K562 (cell line): ENCODE data around the gene CD82. TPM values are rescaled to one million over a fixed set of nuclear protein-coding genes. Genes with fewer than 3 reads are reported as not detected.

ENCODE experiments used
- BDP1 ChIP-seq: IDR thresholded peaks from 3 replicates; pipeline ENCODE4 v1.6.1; 2011; ENCODE audit not compliant: insufficient read length, insufficient read depth
- CBFA2T3 ChIP-seq: fragments of 450-650 bp; IDR thresholded peaks from 2 replicates; pipeline ENCODE4 v1.6.1; 2017
- CCNT2 ChIP-seq: IDR thresholded peaks from 2 replicates; pipeline ENCODE4 v1.6.1; 2011; ENCODE audit warnings: borderline replicate concordance, low read depth, mild to moderate bottlenecking, moderate library complexity, mixed read lengths, low read length; ENCODE audit not compliant: insufficient read length; ENCODE audit errors: extremely low read depth
- CGGBP1 ChIP-seq: fragments of 250-450 bp; sonication (Bioruptor Pico); IDR thresholded peaks from 2 replicates; pipeline ENCODE4 v1.9.0; 2021; ENCODE audit warnings: mild to moderate bottlenecking
- CREM ChIP-seq: IDR thresholded peaks from 2 replicates; pipeline ENCODE4 v1.6.1; 2014; ENCODE audit warnings: antibody characterized with exemption, low read depth
- DACH1 ChIP-seq: fragments of 450-650 bp; IDR thresholded peaks from 2 replicates; pipeline ENCODE4 v1.6.1; 2018; ENCODE audit not compliant: partially characterized antibody
- EP400 ChIP-seq: fragments of 450-650 bp; IDR thresholded peaks from 2 replicates; pipeline ENCODE4 v1.6.1; 2017; ENCODE audit warnings: antibody characterized with exemption, mild to moderate bottlenecking, moderate library complexity
- FOXJ3 ChIP-seq: sonication (generic); formaldehyde crosslinking; IDR thresholded peaks from 2 replicates; pipeline ENCODE4 v1.4.0; 2020; ENCODE audit warnings: mild to moderate bottlenecking, missing genetic modification reagents
- HEY1 ChIP-seq: fragments of 250-450 bp; sonication (Bioruptor Pico); IDR thresholded peaks from 2 replicates; pipeline ENCODE4 v1.5.0; 2020; ENCODE audit warnings: mild to moderate bottlenecking, moderate library complexity, borderline replicate concordance
- HNRNPUL1 ChIP-seq: fragments of 200-400 bp; formaldehyde crosslinking; IDR thresholded peaks from 2 replicates; pipeline ENCODE4 v1.6.1; 2017; ENCODE audit warnings: low read length
- KLF10 ChIP-seq: fragments of 250-450 bp; sonication (Bioruptor Pico); IDR thresholded peaks from 2 replicates; pipeline ENCODE4 v1.6.1; 2021; ENCODE audit warnings: matching md5 sums
- LARP7 ChIP-seq: fragments of 450-650 bp; IDR thresholded peaks from 2 replicates; pipeline ENCODE4 v1.6.1; 2016
- MEF2A ChIP-seq: IDR thresholded peaks from 2 replicates; pipeline ENCODE4 v1.6.1; 2011; ENCODE audit warnings: low read depth, mild to moderate bottlenecking, low read length, moderate library complexity; ENCODE audit not compliant: control insufficient read depth
- MYBL2 ChIP-seq, 2 experiments: fragments of 450-650 bp in 1 of 2; sonication (generic) in 1 of 2; formaldehyde crosslinking in 1 of 2; IDR thresholded peaks; 2 replicates each; pipeline versions ENCODE4 v1.6.1 to v1.8.1; 2017 to 2022; ENCODE audit warnings: borderline replicate concordance in 1 of 2, inconsistent platforms in 1 of 2, low read depth in 1 of 2, mild to moderate bottlenecking in 1 of 2, missing genetic modification reagents in 1 of 2, moderate library complexity in 1 of 2
- NR2F6 ChIP-seq: fragments of 450-650 bp; formaldehyde crosslinking; IDR thresholded peaks from 2 replicates; pipeline ENCODE4 v1.4.0; 2020; ENCODE audit warnings: mild to moderate bottlenecking
- NR4A1 ChIP-seq, 2 experiments: fragments of 250-450 bp in 1 of 2; fragments of 450-650 bp in 1 of 2; sonication (Bioruptor Pico) in 1 of 2; IDR thresholded peaks; 2 replicates each; pipeline versions ENCODE4 v1.4.0 to v1.6.1; 2016 to 2020; ENCODE audit warnings: mild to moderate bottlenecking in 2 of 2, missing compliant biosample characterization in 1 of 2, missing genetic modification characterization in 1 of 2, moderate library complexity in 1 of 2
- PHB2 ChIP-seq: fragments of 450-650 bp; IDR thresholded peaks from 2 replicates; pipeline ENCODE4 v1.6.1; 2017; ENCODE audit warnings: low read depth
- POLR2A ChIP-seq: fragments of 450-650 bp; conservative IDR thresholded peaks from 2 replicates; pipeline ENCODE4 v1.6.1; 2016
- POLR2H ChIP-seq: IDR thresholded peaks from 2 replicates; pipeline ENCODE4 v1.6.1; 2016; ENCODE audit warnings: missing genetic modification characterization, low read depth, mild to moderate bottlenecking, control low read depth, missing compliant biosample characterization, moderate library complexity
- PYGO2 ChIP-seq: fragments of 450-650 bp; IDR thresholded peaks from 2 replicates; pipeline ENCODE4 v1.6.1; 2016; ENCODE audit warnings: mild to moderate bottlenecking, missing genetic modification characterization, moderate library complexity, missing compliant biosample characterization
- RFX7 ChIP-seq: fragments of 250-450 bp; sonication (Bioruptor Pico); IDR thresholded peaks from 2 replicates; pipeline ENCODE4 v1.5.1; 2021; ENCODE audit warnings: mild to moderate bottlenecking
- TARDBP ChIP-seq: fragments of 450-650 bp; IDR thresholded peaks from 2 replicates; pipeline ENCODE4 v1.6.1; 2016
- XRCC4 ChIP-seq: IDR thresholded peaks from one replicate; pipeline ENCODE4 v1.6.1; 2011; ENCODE audit not compliant: insufficient read depth, insufficient read length; ENCODE audit errors: extremely low read depth
- ZFPM2 ChIP-seq: fragments of 250-450 bp; sonication (Bioruptor Pico); IDR thresholded peaks from 2 replicates; pipeline ENCODE4 v1.5.1; 2022; ENCODE audit warnings: mild to moderate bottlenecking
- ZNF174 ChIP-seq: fragments of 250-450 bp; sonication (Bioruptor Pico); IDR thresholded peaks from 2 replicates; pipeline ENCODE4 v1.4.0; 2020; ENCODE audit warnings: mild to moderate bottlenecking
- ZNF217 ChIP-seq: sonication (generic); formaldehyde crosslinking; IDR thresholded peaks from 2 replicates; pipeline ENCODE4 v1.8.0; 2022; ENCODE audit warnings: mild to moderate bottlenecking, missing genetic modification reagents
- ZNF311 ChIP-seq: fragments of 250-450 bp; sonication (Bioruptor Pico); IDR thresholded peaks from 2 replicates; pipeline ENCODE4 v1.4.0; 2020; ENCODE audit warnings: mild to moderate bottlenecking, moderate library complexity
- ZNF436 ChIP-seq: fragments of 250-450, 450-650 bp; sonication (Bioruptor Pico); formaldehyde crosslinking; IDR thresholded peaks from 2 replicates; pipeline ENCODE4 v1.7.0; 2020; ENCODE audit warnings: mild to moderate bottlenecking
- ZNF512 ChIP-seq: IDR thresholded peaks from 2 replicates; pipeline ENCODE4 v1.6.1; 2016; ENCODE audit warnings: missing genetic modification characterization, missing compliant biosample characterization
- ZNF561 ChIP-seq: fragments of 450-650 bp; formaldehyde crosslinking; conservative IDR thresholded peaks from 2 replicates; pipeline ENCODE4 v1.4.0; 2020; ENCODE audit warnings: mild to moderate bottlenecking, moderate library complexity
- polyA plus RNA-seq, 8 experiments: library from polyadenylated mRNA; depleted of rRNA in 4 of 8; stranded (reverse) in 5 of 8; unstranded in 3 of 8; fragments of >200 nt; fragmentation: Nextera tagmentation in 2 of 8; fragmentation: Illumina TruSeq in 1 of 8; extraction: Ambion mirVana in 2 of 8; extraction: Trizol in 1 of 8; gene quantifications; 2 replicates each; pipeline versions ENCODE4 v1.2.1 to v1.2.3, GENCODE V29; 2011 to 2014; ENCODE audit warnings: inconsistent platforms in 1 of 8, missing spikeins in 1 of 8
- total RNA-seq, 7 experiments: library from RNA; depleted of rRNA in 6 of 7; stranded (reverse); fragments of >200 nt in 6 of 7; fragmentation: Illumina TruSeq in 2 of 7; extraction: Trizol in 2 of 7; gene quantifications; 2 replicates each; pipeline versions ENCODE4 v1.2.1 to v1.2.3, GENCODE V29; 2011 to 2021; ENCODE audit warnings: low replicate concordance in 1 of 7
- TF ChIP-seq, protein P1 (sequence below): fragments of 450-650 bp; formaldehyde crosslinking; IDR thresholded peaks from 2 replicates; pipeline ENCODE4 v1.4.0; 2020; ENCODE audit warnings: mild to moderate bottlenecking, mixed read lengths

The CD82 gene
- total and polyA plus RNA-seq, 9 of the 15 experiments (the other 6 are each of a cell fraction or from before 2014, with no cell fraction given): 0.27 to 9.4 (median 3.0) TPM

DNA sequence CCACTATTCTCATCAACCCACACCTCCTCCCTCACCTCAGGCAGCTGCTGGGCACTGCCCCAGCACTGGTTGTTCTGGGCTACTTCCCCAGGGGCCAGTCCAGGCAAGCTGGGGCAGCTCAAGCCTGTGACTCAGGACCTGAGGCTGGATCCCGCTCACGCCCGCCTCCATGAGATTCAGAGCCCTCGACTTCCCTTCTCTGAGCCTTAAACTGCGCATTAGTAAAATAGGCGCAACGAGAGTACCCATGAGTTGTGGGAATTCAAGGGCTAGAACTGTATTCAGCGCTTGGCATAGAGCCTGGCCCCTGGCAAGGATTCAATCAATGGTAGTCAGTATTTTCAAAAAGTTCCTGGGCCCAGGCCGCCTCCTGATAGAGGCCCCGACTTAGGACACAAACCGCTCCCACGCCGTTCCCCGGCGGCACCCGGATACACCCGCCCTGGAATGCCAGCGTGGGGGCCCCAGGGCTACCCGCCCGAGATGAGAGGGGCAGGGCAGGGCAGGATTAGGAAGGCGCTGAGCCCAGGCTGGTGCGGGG is 723 bp upstream of the CD82 start (continued):
- TF ChIP-seq MYBL2 (IDR thresholded peaks at IDR 0.05; ENCODE audit: low read depth): no peak
- no peak for TF ChIP-seq MYBL2 (CRISPR knock-in tag; IDR thresholded peaks at IDR 0.05; ENCODE audit: borderline replicate concordance)
- TF ChIP-seq ZFPM2 (CRISPR knock-in tag): no peak
- no peak for TF ChIP-seq CREM
- TF ChIP-seq NR4A1 (CRISPR knock-in tag; IDR thresholded peaks at IDR 0.05): no peak
- TF ChIP-seq NR4A1 (tag; IDR thresholded peaks at IDR 0.05): no peak
- no peak for TF ChIP-seq ZNF561 (CRISPR knock-in tag)
- no peak for TF ChIP-seq PYGO2 (tag)
- TF ChIP-seq RFX7: no peak
- TF ChIP-seq XRCC4: no peak
- TF ChIP-seq ZNF311 (CRISPR knock-in tag): no peak
- no peak for TF ChIP-seq MEF2A
- no peak for TF ChIP-seq PHB2
- no peak for TF ChIP-seq HNRNPUL1
- TF ChIP-seq POLR2A: peak; percentile 44
- no peak for TF ChIP-seq CBFA2T3
- TF ChIP-seq TARDBP: no peak
- TF ChIP-seq ZNF174 (CRISPR knock-in tag): no peak
- no peak for TF ChIP-seq POLR2H (tag)
- TF ChIP-seq LARP7: no peak
- TF ChIP-seq HEY1 (CRISPR knock-in tag): no peak
- TF ChIP-seq BDP1: no peak
- TF ChIP-seq CGGBP1 (CRISPR knock-in tag): no peak
- no peak for TF ChIP-seq DACH1
- TF ChIP-seq ZNF512 (tag): no peak
- TF ChIP-seq, protein P1, sequence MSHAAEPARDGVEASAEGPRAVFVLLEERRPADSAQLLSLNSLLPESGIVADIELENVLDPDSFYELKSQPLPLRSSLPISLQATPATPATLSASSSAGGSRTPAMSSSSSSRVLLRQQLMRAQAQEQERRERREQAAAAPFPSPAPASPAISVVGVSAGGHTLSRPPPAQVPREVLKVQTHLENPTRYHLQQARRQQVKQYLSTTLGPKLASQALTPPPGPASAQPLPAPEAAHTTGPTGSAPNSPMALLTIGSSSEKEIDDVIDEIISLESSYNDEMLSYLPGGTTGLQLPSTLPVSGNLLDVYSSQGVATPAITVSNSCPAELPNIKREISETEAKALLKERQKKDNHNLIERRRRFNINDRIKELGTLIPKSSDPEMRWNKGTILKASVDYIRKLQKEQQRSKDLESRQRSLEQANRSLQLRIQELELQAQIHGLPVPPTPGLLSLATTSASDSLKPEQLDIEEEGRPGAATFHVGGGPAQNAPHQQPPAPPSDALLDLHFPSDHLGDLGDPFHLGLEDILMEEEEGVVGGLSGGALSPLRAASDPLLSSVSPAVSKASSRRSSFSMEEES: no peak
- no peak for TF ChIP-seq NR2F6 (CRISPR knock-in tag)
- no peak for TF ChIP-seq KLF10 (CRISPR knock-in tag)
- no peak for TF ChIP-seq FOXJ3 (CRISPR knock-in tag)
- TF ChIP-seq ZNF217 (CRISPR knock-in tag): no peak
- no peak for TF ChIP-seq ZNF436 (CRISPR knock-in tag)
- no peak for TF ChIP-seq EP400
- no peak for TF ChIP-seq CCNT2
